Stimulated activated naive CD8-positive, alpha-beta T cell treated with anti-CD3 and anti-CD28 coated beads, Interleukin-15, Interleukin-2, amounts not matched to agents 100 U/mL and 50 U/mL, for 24 hours (primary cell): Measurements from ENCODE around the gene AOC1.

Experiments used
- ATAC-seq: fragments of 150-1000 bp; cut with Tn5 transposase; one replicate; pipeline ENCODE4 v1.10.0; 2021
- DNase-seq: peaks from one replicate; pipeline ENCODE4 v3.0.0; 2021

AOC1 gene

DNA sequence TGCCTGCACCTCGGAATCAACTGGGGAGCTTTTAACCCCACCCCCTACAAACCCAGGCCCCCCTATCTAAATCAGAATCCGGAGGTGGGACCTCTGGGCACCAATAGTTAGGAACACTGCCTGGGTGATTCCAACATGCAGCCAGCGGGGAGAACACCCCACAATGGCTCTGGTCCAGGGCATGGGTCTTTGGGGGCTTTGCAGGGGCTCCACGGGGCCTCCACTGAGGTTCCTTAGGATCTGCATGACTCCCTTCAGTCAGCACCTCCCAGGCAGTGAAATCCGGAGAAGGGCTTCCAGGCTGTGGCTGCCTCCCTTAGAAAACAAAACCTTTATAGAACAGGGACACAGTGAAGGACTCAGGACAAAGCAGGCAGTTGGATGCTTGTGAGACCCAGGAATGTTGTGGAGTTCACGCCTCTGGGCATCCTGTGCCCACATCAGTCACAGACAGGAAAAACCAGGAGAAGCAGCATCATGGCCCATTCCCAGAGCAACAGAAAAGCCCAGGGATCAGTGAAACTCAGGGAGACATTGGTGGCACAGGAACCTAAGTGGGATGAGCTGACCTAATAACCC lies 16.5 kb upstream of the AOC1 start:
- DNase-seq = no peak
- ATAC-seq = no peak

DNA sequence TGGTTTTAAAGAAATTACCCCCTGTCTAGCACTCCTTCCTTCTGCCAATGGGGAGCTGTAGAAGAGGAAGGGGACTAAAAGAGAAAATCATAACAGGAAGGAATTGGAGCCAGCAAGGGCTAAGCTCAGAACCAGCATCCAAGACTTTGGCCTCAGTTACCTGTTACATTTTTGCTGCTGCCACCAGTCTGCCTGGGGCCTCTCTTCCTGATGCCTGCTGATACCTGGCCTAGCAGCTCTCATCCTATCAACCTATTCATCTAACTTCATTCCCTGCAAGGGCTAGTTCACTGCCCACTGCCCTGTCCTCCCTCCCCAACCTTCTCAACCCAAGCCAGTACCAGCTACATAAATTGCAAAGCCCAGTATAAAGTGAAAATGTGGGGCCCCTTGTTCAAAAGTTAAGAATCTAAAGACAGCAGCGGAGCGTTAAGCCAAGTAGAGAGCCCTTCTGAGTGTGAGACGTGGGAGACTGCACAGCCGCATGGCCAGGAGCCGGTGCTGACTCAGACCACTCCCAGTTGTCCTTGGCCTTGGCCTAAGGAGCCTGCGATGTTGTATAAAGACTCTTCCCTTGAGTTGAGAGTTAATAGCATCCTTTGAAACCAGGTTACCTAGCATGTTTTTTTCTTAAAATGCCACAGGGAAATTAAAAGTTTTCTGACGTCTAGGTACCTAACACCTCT lies 13.2 kb upstream of the AOC1 start:
- DNase-seq (no peak), ATAC-seq (no peak)

DNA sequence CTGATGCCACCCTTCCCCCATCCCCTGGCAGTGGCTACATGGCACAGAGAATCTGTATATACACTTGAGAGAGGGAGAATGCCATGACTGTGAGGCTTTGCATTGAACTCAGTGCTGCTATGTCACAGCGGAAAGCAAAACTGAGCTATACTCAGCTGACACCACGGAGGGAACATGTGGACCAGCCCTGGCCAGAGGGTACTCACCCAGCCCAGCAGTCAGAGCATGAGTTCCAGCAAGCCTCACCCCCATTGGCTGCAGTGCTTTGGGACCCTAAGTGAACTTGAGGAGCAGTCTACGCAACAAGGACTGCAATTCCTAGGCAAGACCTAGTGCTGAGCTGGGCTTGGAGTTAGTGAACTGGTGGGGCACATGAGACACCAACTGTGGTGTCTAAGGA lies 10.3 kb upstream of the AOC1 start:
- no peak for ATAC-seq
- DNase-seq = no peak

DNA sequence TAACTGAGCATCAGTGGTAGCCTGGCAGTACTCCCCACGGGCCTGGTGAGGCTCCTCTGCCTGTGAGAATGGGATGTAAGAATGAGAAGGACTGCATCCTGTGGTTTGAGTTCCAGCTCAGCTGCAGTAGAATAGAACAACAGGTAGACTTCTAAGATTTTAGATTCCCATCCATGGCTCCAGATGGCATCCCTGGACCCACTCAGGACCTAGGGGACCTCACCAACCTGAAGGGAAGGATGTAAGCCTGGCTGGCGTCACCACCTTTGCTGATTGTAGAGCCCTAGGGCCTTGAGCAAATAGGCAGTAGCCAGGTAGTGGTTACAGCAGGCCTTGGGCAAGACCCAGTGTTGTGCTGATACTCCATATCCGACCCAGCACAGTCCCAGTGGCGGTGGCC lies 9.6 kb upstream of the AOC1 start:
- no peak for ATAC-seq
- DNase-seq = no peak

DNA sequence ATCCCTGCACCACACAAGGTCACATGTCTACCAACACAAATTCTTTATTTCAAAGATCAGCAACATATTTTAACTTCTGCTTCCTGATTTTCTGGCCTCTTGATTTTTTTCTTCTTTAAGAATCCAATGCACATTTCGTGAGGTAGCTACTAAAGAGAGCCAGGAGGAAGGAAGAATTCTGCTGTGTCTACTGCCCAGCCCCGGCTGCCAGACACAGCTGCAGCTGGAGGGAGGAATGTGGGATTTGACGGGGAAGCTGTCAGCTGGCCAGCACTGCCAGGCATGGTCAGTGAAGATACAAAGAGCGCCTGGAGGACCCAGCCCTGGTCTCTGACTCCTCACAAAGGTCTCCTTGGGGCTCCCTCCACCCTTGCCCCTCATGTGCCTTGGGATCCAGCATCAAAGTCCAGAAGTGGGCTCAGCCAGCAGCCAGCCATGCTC lies 6.9 kb upstream of the AOC1 start:
- ATAC-seq (no peak), DNase-seq (no peak)

DNA sequence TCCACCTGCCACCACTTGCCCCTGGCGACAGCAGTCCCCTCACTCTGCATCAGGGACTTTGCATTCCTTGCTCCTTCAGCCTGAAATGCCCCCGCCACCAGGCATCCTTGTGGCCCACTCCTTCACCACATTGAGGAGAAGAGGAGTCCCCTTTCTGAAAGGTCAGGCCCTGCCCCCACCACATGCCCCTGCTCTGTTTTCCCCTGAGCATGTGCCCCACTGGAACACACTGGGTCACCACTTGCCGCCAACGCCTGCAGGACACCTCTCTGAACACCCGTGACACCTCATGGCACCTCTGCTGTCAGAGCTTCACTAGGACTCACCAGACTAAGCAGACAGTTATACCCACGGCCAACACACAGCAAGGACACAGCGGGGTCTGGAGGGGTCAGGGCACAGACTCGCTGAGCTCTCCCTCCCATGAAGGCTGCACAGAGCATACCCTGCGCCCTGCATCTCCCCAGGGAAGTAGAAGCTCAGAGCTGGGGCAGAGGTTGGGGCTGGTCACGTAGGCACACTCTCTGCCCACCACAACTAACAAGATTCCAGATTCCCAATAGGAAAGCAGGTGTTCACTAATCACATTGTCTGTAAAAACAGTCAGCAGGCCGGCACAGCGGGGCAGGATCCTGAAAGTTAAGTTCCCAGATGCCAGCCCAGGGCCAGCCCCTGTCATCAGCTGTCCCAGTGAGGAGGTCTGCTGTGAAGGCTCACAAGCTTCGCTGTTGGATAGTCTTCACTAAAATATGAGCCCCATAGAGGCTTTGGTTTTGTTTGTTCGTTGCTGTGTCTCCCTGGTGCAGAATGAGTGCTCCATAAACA lies 5.8 kb upstream of the AOC1 start:
- ATAC-seq = no peak
- no peak for DNase-seq

DNA sequence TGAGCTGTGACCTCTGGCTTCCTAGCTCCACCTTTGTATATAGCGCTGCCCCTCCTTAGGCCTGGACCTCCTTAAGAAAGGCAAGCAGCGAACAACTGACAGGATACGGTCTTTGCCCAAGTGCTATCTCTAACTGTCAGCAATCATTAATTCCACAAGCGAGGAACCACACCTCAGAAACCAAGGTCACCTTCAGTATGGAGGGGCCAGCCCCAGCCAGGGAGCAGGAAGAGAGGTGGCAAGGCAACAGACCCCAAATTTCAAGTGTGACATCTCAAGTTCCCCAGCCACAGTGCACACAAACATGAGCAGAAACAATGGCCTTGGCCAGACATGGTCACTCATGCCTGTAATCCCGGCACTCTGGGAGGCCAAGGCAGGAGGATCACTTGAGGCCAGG lies 4.8 kb upstream of the AOC1 start:
- no peak for DNase-seq
- no peak for ATAC-seq

DNA sequence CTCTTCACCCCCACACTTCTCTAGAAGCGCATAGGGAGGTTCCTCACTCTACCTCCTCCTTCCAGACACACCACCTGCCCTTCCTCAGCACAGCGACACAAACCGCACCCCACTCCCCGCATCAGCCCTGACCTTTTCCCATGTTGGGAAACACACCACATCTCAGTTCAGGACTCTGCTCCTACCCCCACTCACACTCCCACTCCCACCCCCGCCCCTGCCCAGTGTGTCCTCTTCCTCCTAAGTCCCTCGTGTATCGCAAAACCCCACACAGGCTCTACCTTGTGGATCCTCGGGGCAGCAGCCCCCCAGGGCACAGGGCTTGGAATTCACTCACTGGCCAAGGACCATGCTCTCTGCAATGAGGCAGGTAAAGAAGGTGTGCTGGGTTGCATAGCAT lies 4.2 kb upstream of the AOC1 start:
- no peak for DNase-seq
- no peak for ATAC-seq

DNA sequence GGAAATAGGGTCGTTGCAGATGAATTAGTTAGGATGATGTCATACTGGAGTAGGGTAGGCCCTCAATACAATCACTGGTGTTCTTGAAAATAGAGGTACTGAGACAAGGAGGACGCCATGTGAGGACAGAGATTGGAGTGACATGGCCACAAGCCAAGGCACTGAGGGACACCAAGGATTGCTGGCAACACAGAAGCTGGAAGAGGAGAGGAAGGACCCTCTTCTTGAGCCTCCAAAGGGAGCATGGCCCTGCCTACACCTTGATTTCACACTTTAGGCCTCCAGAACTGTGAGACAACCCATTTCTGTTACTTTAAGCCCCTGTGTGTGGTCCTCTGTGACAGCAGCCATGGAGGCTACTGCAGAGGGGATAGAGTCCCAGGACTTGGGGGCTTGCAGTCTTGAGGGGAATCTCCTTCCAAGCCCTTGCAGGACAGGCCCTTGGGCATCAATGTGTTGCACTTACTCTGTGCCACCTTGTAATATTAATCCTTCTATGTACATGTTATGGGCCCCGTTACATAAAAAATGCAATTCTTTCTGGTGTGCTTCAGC lies 3.7 kb upstream of the AOC1 start:
- DNase-seq = no peak
- no peak for ATAC-seq

DNA sequence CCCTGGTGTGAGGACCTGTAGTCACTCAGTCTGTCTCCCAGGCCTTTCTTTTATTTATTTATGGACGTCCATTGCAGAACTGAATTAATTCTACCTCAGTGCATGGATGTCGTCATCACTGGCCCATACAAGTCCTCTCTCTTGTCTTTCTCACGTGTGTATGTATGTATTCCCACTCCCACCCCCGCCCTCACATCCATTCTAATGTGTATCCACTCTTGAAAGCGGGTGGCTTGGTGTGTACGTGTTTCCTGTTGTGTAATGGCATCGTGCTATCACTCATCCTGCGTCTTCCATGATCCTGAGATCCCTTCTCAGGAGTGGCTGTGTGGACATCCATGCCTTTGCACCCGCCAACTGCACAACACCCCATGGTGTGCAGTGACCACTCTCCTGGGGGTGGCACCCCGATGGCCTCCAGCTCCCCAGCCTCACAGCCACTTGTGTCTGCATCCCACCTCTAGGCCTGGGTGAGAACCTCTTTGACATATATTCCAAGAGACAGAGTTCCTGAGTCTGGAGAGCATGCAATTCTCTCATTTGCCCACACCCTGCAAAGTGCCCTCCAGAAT lies 3.0 kb upstream of the AOC1 start:
- ATAC-seq = no peak

DNA sequence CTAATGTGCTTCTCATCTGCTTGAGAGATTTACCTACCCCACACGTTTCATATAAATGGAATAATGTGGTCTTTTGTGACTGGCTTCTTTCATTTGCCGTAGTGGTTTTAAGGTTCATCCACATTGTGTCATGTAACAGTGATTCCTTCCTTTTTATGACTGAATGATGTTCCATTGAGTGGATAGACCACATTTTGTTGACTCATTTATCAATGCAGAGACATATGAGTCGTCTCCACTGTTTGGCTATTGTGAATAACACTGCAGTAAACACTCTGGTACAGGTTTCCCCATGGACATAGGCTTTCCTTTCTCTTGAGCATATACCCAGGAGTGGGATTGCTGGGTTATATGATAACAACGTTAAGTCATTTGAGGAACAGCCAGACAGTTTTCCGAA lies 2.0 kb upstream of the AOC1 start:
- ATAC-seq = peak; percentile 54
- no peak for DNase-seq

More for the DNA sequence above, 3.0 kb upstream of the AOC1 start:
- DNase-seq = no peak

DNA sequence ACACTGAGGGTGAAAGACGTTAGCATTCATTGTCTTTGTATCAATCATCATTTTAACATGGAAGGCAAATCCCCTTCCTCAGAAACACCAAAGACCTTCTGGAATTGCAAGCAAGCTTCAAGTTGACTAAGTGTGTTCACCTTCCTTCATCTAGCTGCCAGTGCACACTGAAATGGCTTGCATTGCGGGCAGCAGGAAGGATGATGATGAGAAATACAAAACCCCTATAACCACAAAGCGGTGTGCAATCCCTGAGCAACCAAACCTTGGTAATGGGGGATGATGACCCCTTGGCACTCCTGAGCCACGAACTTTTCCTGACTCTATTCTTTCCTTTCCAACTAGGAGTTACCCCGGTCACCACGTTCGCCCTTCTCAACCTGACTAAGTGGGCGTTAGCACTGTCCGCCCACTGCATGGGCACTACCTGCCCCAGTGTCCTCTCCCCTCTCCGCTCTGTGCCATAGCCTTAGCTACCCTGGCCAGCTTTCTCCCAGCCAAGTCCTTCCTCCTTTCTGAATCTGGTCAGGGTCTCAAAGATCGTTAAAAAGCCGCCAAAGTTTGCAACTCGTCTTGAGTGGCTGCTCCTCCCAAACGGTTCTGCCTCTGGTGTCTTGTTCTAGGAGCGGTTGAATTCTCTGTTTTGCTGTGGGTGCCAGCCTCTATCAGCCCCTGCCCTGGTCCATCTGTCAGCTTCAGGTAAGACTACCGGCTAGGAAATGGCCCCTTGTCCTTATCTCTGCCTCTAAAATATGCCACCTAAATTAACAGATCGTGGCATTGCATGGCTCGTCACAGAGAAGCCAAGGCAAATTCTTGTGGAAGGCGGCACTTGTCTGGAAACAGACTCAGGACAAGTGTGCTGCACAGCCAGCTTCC lies 586 bp upstream of the AOC1 start:
- DNase-seq (no peak), ATAC-seq (no peak)

DNA sequence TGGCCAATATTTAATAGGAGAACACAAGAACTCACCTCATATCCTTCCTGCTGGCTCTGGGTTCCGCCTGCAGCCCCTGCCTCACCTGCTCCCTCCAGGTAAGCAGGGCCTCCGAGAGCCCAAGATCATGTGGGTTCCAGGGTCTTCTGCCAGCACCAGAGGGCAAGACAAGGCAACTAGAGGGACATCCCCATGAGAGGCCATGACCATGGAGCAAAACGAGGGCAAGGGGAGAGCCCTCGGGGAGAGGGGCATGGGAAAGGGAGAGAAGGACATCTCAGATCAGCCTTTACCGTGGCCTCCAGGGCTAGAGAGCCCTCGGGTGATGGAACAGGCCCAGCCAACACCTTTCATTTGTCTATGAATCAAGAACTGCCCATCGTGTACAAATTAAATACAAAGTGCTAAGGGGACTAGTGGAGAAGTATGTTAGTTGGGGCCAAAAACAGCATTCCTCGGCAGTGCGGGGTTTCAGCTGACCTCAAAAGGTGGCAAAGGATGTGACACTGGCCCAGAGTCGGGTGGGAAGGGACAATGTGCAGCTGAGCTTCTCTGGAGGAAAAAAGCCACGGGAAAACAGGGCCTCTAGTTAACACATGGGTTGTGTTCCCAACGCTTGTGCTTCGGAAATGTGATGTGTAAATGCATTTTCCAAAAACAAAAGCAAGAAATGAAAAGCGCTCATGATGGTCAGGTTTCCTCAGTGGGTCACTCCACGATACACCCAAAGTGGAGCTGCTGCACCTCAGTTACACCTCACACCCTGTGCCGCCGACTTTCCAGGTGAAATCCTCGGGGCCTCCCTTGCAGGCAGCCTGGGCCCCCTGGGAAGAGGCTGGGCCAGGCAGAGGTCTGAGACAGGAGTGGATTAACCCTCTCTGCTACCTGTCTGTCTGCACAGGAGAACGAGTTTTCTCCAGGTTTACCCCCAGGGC lies 2.0 kb downstream of the AOC1 start:
- no peak for DNase-seq
- no peak for ATAC-seq

DNA sequence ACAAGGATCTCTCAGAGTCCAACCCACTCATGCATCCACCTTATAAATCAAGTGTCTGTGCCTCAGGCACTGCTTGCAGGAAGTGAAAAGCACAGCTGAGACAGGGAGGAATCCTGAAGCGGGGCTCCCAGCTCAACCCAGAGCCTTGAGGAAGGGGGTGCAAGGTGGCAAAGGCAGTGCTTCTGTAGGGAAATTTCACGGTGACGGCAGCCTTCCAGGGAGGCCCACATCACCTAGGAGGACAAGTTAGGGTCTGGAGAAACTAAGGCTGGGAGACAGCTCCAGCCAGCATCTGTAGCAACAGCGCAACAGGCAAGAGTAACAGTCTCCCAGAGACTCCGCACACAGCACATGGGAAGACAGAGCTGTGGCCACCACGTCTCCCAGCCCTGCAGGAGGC lies 2.7 kb downstream of the AOC1 start:
- no peak for DNase-seq
- no peak for ATAC-seq

DNA sequence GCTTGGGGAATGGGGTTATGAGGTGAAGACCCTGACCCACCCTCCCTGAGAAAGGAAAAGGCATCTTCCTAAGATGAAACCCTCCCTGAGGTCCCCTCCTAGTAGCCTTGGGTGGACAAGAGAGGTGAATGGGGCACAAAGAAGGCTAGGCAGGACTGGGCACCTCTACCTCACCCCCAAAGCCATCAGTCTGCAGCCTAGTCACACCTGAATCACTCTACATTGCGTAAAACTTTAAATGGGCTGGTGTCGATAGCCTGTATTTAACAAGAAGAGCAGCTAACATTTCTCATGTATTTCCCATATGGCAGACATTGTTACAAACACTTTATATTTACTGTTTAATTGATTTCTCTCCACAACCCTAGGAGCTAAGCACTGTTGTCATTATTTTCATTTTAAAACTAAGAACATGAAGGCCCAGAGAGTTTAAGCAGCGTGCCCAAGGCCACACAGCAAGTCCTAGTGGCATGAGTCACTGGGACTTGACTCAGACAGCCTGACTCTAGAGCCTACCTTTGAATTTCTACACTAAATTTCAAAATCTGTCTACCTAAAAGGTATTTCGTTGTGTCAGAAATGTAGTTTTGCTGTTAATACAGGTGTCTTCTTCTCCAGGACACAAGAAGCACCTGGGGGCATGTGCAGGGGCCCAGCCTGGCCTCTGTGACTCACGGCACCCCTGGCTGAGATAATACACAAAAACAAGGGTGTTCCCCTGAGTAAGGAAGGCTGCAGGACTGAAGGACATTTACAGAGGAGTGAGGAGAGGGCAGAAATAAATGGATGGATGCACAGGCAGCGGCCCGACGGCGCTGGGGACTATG lies 3.4 kb downstream of the AOC1 start:
- DNase-seq (no peak), ATAC-seq (no peak)

DNA sequence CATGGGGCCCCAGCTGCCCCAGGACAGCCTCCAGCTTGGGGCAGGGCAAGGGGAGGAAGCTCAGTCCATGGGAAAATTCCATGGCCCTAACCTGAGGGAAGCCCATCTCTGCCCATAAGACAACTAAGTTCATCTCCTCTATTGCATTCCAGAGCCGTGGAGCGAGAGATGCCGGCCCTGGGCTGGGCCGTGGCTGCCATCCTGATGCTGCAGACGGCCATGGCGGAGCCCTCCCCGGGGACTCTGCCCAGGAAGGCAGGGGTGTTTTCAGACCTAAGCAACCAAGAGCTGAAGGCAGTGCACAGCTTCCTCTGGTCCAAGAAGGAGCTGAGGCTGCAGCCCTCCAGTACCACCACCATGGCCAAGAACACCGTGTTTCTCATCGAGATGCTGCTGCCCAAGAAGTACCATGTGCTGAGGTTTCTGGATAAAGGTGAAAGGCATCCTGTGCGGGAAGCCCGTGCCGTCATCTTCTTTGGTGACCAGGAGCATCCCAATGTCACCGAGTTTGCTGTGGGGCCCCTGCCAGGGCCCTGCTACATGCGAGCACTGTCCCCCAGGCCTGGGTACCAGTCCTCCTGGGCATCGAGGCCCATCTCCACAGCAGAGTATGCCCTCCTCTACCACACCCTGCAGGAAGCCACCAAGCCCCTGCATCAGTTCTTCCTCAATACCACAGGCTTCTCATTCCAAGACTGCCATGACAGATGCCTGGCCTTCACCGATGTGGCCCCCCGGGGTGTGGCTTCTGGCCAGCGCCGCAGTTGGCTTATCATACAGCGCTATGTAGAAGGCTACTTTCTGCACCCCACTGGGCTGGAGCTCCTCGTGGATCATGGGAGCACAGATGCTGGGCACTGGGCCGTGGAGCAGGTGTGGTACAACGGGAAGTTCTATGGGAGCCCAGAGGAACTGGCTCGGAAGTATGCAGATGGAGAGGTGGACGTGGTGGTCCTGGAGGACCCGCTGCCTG lies 4.3 kb downstream of the AOC1 start:
- DNase-seq = no peak
- no peak for ATAC-seq

DNA sequence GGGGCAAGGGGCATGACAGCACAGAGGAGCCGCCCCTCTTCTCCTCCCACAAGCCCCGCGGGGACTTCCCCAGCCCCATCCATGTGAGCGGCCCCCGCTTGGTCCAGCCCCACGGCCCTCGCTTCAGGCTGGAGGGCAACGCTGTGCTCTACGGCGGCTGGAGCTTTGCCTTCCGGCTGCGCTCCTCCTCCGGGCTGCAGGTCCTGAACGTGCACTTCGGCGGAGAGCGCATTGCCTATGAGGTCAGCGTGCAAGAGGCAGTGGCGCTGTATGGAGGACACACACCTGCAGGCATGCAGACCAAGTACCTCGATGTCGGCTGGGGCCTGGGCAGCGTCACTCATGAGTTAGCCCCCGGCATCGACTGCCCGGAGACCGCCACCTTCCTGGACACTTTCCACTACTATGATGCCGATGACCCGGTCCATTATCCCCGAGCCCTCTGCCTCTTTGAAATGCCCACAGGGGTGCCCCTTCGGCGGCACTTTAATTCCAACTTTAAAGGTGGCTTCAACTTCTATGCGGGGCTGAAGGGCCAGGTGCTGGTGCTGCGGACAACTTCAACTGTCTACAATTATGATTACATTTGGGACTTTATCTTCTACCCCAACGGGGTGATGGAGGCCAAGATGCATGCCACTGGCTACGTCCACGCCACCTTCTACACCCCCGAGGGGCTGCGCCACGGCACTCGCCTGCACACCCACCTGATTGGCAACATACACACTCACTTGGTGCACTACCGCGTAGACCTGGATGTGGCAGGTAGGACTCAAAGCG lies 5.1 kb downstream of the AOC1 start:
- DNase-seq = no peak
- ATAC-seq = no peak
